GM06990 (cell line): ENCODE data around the gene PROSER2.

Experiments
- DNase-seq: peaks from one replicate; pipeline ENCODE4 v3.0.0-alpha.2; 2011; ENCODE audit not compliant: insufficient read length; ENCODE audit errors: extremely low read depth
- H3K27me3 ChIP-seq: replicated peaks from 2 replicates; pipeline ENCODE4 v1.6.0; 2011; ENCODE audit warnings: low read length; ENCODE audit not compliant: control insufficient read depth, insufficient read depth
- H3K36me3 ChIP-seq: 2 replicates; pipeline ENCODE4 v1.5.1; 2011; ENCODE audit warnings: low read length; ENCODE audit not compliant: control insufficient read depth, insufficient read depth
- H3K4me3 ChIP-seq: replicated peaks from 2 replicates; pipeline ENCODE4 v1.5.1; 2011; ENCODE audit warnings: low read depth, mild to moderate bottlenecking, control low read depth, low read length
- TF ChIP-seq, protein P1 (sequence below): IDR thresholded peaks from 2 replicates; pipeline ENCODE4 v1.5.1; 2011; ENCODE audit warnings: low read length, control low read depth, mild to moderate bottlenecking, inconsistent platforms; ENCODE audit not compliant: insufficient read depth, poor library complexity, severe bottlenecking

Gene PROSER2

DNA sequence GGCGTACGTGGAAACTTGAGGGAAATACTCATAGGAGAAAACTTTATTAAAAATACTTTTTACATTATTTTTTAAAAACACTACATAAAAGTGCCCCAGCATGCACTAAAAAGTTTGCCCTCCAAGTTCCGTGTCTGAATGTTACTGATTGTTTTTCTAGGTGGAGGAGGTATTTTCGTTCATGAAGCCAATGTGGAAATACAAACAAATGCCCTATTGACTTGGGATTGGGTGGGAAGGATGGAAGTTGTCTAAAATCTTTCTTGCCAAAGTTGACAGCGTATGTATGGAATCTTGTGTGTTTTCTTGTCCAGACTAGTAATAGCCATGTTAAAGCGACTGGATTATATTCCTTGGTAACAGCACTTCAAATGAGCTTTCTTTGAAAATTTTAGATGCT is 1.2 kb downstream of the PROSER2 start:
- H3K27me3 ChIP-seq: no peaks in the 10 kb centered on the region; the same call in none of the 2 replicates
- TF ChIP-seq, protein P1, sequence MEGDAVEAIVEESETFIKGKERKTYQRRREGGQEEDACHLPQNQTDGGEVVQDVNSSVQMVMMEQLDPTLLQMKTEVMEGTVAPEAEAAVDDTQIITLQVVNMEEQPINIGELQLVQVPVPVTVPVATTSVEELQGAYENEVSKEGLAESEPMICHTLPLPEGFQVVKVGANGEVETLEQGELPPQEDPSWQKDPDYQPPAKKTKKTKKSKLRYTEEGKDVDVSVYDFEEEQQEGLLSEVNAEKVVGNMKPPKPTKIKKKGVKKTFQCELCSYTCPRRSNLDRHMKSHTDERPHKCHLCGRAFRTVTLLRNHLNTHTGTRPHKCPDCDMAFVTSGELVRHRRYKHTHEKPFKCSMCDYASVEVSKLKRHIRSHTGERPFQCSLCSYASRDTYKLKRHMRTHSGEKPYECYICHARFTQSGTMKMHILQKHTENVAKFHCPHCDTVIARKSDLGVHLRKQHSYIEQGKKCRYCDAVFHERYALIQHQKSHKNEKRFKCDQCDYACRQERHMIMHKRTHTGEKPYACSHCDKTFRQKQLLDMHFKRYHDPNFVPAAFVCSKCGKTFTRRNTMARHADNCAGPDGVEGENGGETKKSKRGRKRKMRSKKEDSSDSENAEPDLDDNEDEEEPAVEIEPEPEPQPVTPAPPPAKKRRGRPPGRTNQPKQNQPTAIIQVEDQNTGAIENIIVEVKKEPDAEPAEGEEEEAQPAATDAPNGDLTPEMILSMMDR: no peak
- no peaks in the 10 kb centered on the region for H3K36me3 ChIP-seq
- DNase-seq: no peak
- no peak overlapping the region for H3K4me3 ChIP-seq

DNA sequence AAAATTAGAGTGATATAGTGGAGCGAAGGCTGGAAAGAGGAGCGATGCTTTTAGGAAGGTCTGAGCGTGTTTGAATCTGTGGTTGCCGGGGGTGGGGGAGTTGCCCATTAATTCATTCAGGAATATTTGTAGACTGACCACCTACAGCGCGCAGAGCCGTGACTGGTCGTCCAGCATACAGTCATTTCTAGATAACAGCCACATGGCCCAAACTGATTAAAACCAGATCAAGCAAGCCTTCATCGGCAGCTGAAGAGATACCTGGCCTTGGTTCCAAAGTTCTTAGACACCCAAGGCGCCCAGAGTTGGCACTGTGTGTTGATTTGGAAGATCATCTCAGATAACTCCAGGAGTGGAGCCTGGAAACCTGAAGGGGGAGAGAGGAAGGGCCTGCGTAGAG is 1.7 kb downstream of the PROSER2 start:
- no peak overlapping the region for H3K4me3 ChIP-seq
- H3K36me3 ChIP-seq: no peaks in the 10 kb centered on the region
- DNase-seq: no peak
- no peaks in the 10 kb centered on the region; the same call in none of the 2 replicates for H3K27me3 ChIP-seq
- TF ChIP-seq, protein P1: no peak

DNA sequence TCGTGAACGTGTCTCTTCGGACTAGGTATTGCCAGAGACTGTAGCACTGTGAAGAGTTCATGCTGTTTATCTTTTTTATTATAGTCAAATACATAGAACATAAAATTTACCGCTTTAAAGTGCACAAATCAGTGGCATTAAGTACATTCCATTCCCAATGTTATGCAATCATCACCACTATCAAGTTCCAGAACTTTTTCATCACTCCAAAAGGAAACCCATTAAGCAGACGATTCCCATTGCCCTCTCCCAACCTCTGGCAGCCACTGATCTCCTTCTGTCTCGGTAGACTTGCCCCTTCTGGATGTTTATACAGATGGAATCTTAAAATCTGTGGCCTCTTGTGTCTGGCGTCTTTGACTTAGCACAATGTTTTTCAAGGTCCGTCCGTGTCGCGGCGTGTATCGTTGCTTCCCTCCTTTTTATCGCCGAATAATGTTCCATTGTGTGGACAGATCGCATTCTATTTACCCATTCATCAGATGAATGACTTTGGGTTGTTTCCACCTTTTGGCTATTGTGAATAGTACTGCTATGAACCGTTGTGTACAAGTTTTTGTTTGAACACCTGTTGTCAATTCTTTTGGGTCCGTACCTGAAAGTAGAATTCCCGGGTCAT is 2.7 kb downstream of the PROSER2 start:
- H3K4me3 ChIP-seq: no peak overlapping the region
- no peak for DNase-seq
- H3K36me3 ChIP-seq: no peaks in the 10 kb centered on the region
- TF ChIP-seq, protein P1: no peak
- H3K27me3 ChIP-seq: no peaks in the 10 kb centered on the region; the same call in none of the 2 replicates

DNA sequence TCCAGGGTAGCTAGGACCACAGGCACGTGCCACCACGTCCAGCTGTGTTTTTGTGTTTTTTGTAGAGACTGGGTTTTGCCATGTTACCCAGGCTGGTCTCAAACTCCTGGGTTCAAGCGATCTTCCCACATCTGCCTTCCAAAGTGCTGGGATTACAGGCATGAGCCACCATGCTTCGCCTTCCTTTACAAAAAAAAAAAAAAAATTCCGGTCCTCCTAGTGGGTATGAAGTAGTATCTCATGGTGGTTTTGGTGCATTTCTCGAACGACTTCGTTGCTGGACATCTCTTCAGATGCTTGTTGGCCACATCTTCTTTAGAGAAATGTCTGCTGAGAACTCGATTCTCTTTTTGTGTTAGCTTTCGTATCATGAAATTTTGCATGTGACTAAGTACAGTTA is 3.9 kb downstream of the PROSER2 start:
- H3K27me3 ChIP-seq: no peaks in the 10 kb centered on the region; the same call in none of the 2 replicates
- no peaks in the 10 kb centered on the region for H3K36me3 ChIP-seq
- H3K4me3 ChIP-seq: no peak overlapping the region
- no peak for DNase-seq
- TF ChIP-seq, protein P1: no peak

DNA sequence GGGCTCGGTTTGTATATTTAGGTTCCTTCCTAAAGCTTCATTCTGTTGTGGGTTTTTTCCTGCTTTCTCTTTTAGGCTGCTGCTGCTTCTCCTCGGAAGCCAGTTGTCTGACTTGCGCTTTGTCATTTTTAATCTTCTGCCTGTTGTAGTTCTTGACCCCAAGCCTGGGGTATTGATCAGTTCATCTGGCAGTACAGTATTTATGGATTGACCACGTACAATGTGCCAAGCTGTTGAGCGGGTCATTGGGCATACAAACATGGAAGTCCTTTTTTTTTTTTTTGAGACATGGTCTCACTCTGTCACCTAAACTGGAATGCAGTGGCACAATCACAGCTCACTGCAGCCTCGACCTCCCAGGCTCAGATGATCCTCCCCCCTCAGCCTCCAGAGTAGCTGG is 4.3 kb downstream of the PROSER2 start:
- Histone ChIP-seq H3K4me3 (no peak overlapping the region), H3K36me3 (no peaks in the 10 kb centered on the region)

More for the DNA sequence above, 4.3 kb downstream of the PROSER2 start:
- TF ChIP-seq, protein P1: no peak
- no peaks in the 10 kb centered on the region; the same call in none of the 2 replicates for H3K27me3 ChIP-seq
- no peak for DNase-seq
